HCT116 (cell line): ENCODE data around the gene PMEPA1. TPM values are rescaled to one million over a fixed set of nuclear protein-coding genes. Genes with fewer than 3 reads are reported as not detected.

Experiments
- ATAC-seq: fragments of 200-7000 bp; cut with Tn5 transposase; 2 replicates; pipeline ENCODE4 v1.9.1; 2020; ENCODE audit warnings: mild to moderate bottlenecking, moderate library complexity
- BruUV-seq: library from RNA; stranded (reverse); fragments of 400-500 nt; replicated peaks from 2 replicates; lab custom pipeline; 2021; lab: Mats Ljungman, UMichigan
- CTCF ChIA-PET: fragments of 300-600 bp; sonication (Branson Sonifier 250); formaldehyde crosslinking; loops from one replicate; lab custom pipeline; 2021; ENCODE audit warnings: antibody characterized with exemption; lab: Charles Lee
- POLR2A ChIA-PET: fragments of 300-600, 350-600 bp; sonication (Branson Sonifier 250); formaldehyde crosslinking; loops from one replicate; lab custom pipeline; 2021; ENCODE audit warnings: antibody characterized with exemption; lab: Charles Lee
- RAD21 ChIA-PET, 2 experiments: fragments of 300-600 bp; sonication (Branson Sonifier 250); formaldehyde crosslinking; loops; one replicate each; lab custom pipeline; 2023; ENCODE audit warnings: low total read pairs in 2 of 2; ENCODE audit not compliant: uncharacterized antibody in 2 of 2, unreplicated experiment in 2 of 2, low non-redundant PET in 1 of 2; lab: Charles Lee
- DNase-seq: peaks from one replicate; pipeline ENCODE4 v3.0.0-alpha.2; 2010; ENCODE audit warnings: low read depth, low spot score
- H2AFZ ChIP-seq: fragments of 200-600 bp; shearing (Covaris generic), sonication (generic); 2 replicates; pipeline ENCODE4 v1.6.1; 2017; ENCODE audit warnings: low read depth, mixed run types, mixed read lengths, antibody characterized with exemption, low read length; ENCODE audit not compliant: poor library complexity, severe bottlenecking
- H3K27ac ChIP-seq: 2 replicates; pipeline ENCODE4 v1.5.1; 2012; ENCODE audit warnings: low read depth, low read length
- H3K27me3 ChIP-seq: fragments of 200-600 bp; sonication (generic); 2 replicates; pipeline ENCODE4 v1.6.1; 2016; ENCODE audit warnings: mixed run types, low read length, mixed read lengths; ENCODE audit not compliant: insufficient read depth
- H3K36me3 ChIP-seq, 2 experiments: fragments of 200-500 bp in 1 of 2; fragments of 200-600 bp in 1 of 2; sonication (Bioruptor generic) in 1 of 2; sonication (generic) in 1 of 2; 2 replicates each; pipeline versions ENCODE4 v1.5.1 to v1.6.1; 2014 to 2016; ENCODE audit warnings: low read length in 2 of 2, inconsistent platforms in 1 of 2, mixed read lengths in 1 of 2, mixed run types in 1 of 2; ENCODE audit not compliant: insufficient read depth in 2 of 2, control insufficient read depth in 1 of 2
- H3K4me1 ChIP-seq, 2 experiments: fragments of 200-600 bp in 1 of 2; sonication (generic) in 1 of 2; 2 replicates each; pipeline versions ENCODE4 v1.5.1 to v1.6.1; 2012 to 2017; ENCODE audit warnings: low read length in 2 of 2, inconsistent platforms in 1 of 2, mild to moderate bottlenecking in 1 of 2, mixed read lengths in 1 of 2, mixed run types in 1 of 2, moderate library complexity in 1 of 2; ENCODE audit not compliant: insufficient read depth in 2 of 2, control insufficient read depth in 1 of 2
- H3K4me2 ChIP-seq: fragments of 200-600 bp; sonication (generic); 2 replicates; pipeline ENCODE4 v1.6.1; 2017; ENCODE audit warnings: mixed run types, low read length, mixed read lengths
- H3K4me3 ChIP-seq, 2 experiments: fragments of 200-600 bp in 1 of 2; sonication (generic) in 1 of 2; replicated peaks in 1 of 2; 2 replicates each; pipeline ENCODE4 v1.5.1; 2011 to 2016; ENCODE audit warnings: low read length in 2 of 2, control low read depth in 1 of 2, low read depth in 1 of 2, mild to moderate bottlenecking in 1 of 2, mixed read lengths in 1 of 2, mixed run types in 1 of 2
- H3K79me2 ChIP-seq: fragments of 200-600 bp; sonication (generic); 2 replicates; pipeline ENCODE4 v1.6.1; 2017; ENCODE audit warnings: mild to moderate bottlenecking, mixed run types, low read length, moderate library complexity, mixed read lengths; ENCODE audit not compliant: insufficient read depth
- H3K9ac ChIP-seq: fragments of 200-600 bp; sonication (generic); 2 replicates; pipeline ENCODE4 v1.6.1; 2016; ENCODE audit warnings: low read length, mixed read lengths
- H3K9me2 ChIP-seq: fragments of 200-600 bp; sonication (generic), shearing (Covaris generic); 2 replicates; pipeline ENCODE4 v1.6.1; 2017; ENCODE audit warnings: mixed run types, mild to moderate bottlenecking, moderate library complexity; ENCODE audit not compliant: insufficient read depth
- H3K9me3 ChIP-seq, 2 experiments: fragments of 200-500 bp in 1 of 2; fragments of 200-600 bp in 1 of 2; sonication (Bioruptor generic) in 1 of 2; sonication (generic) in 1 of 2; 2 replicates each; pipeline ENCODE4 v1.6.1; 2014 to 2017; ENCODE audit warnings: low read length in 2 of 2, mixed read lengths in 2 of 2, inconsistent platforms in 1 of 2, low read depth in 1 of 2, mild to moderate bottlenecking in 1 of 2, mixed run types in 1 of 2, moderate library complexity in 1 of 2; ENCODE audit not compliant: control insufficient read depth in 1 of 2, insufficient read depth in 1 of 2
- H4K20me1 ChIP-seq: fragments of 200-600 bp; sonication (generic), shearing (Covaris generic); 2 replicates; pipeline ENCODE4 v1.6.1; 2017; ENCODE audit warnings: mixed run types, mild to moderate bottlenecking, moderate library complexity; ENCODE audit not compliant: insufficient read depth
- CEBPB ChIP-seq: IDR thresholded peaks from 2 replicates; pipeline ENCODE4 v1.6.1; 2012; ENCODE audit warnings: low read depth
- ELF1 ChIP-seq: IDR thresholded peaks from 2 replicates; pipeline ENCODE4 v1.6.1; 2012; ENCODE audit warnings: low read depth, borderline replicate concordance
- EZH2phosphoT487 ChIP-seq: fragments of 200-600 bp; IDR thresholded peaks from 2 replicates; pipeline ENCODE4 v1.6.1; 2018; ENCODE audit warnings: antibody characterized with exemption, borderline replicate concordance
- FOSL1 ChIP-seq: IDR thresholded peaks from 2 replicates; pipeline ENCODE4 v1.6.1; 2012; ENCODE audit warnings: low read depth
- JUND ChIP-seq: IDR thresholded peaks from 2 replicates; pipeline ENCODE4 v1.6.1; 2012
- POLR2A ChIP-seq: IDR thresholded peaks from 2 replicates; pipeline ENCODE4 v1.7.0; 2011; ENCODE audit warnings: borderline replicate concordance; ENCODE audit not compliant: insufficient read depth, insufficient read length; ENCODE audit errors: extremely low read depth
- POLR2AphosphoS5 ChIP-seq: IDR thresholded peaks from 2 replicates; pipeline ENCODE4 v1.6.1; 2011; ENCODE audit warnings: mild to moderate bottlenecking, low read depth, low read length, moderate library complexity
- RAD21 ChIP-seq: IDR thresholded peaks from 2 replicates; pipeline ENCODE4 v1.6.1; 2012; ENCODE audit warnings: low read depth, mild to moderate bottlenecking
- SIN3A ChIP-seq: IDR thresholded peaks from 2 replicates; pipeline ENCODE4 v1.6.1; 2012; ENCODE audit warnings: low read depth
- SP1 ChIP-seq: IDR thresholded peaks from 2 replicates; pipeline ENCODE4 v1.6.1; 2012; ENCODE audit warnings: low read depth
- SRF ChIP-seq: IDR thresholded peaks from 2 replicates; pipeline ENCODE4 v1.6.1; 2012; ENCODE audit warnings: low read depth
- TCF7L2 ChIP-seq: IDR thresholded peaks from 2 replicates; pipeline ENCODE4 v1.7.0; 2011; ENCODE audit warnings: borderline replicate concordance, inconsistent platforms; ENCODE audit not compliant: insufficient read depth, insufficient read length; ENCODE audit errors: extremely low read depth
- YY1 ChIP-seq: IDR thresholded peaks from 2 replicates; pipeline ENCODE4 v1.6.1; 2011; ENCODE audit warnings: low read length, low read depth, moderate library complexity, mild to moderate bottlenecking; ENCODE audit not compliant: insufficient replicate concordance; ENCODE audit errors: extremely low read depth
- ZNF274 ChIP-seq: fragments of 200-500 bp; sonication (Bioruptor generic); IDR thresholded peaks from 2 replicates; pipeline ENCODE4 v1.6.1; 2014; ENCODE audit warnings: mild to moderate bottlenecking, low read depth, low read length, inconsistent platforms
- intact Hi-C: fragments of 100-400 bp; cut with micrococcal nuclease; formaldehyde crosslinking; loops from 2 replicates; pipeline ENCODE4 v1.10.0; 2022
- total RNA-seq: library from RNA; stranded (reverse); gene quantifications from one replicate; pipeline ENCODE4 v1.2.1, GENCODE V29; 2021; ENCODE audit not compliant: unreplicated experiment
- TF ChIP-seq, protein P1 (sequence below): IDR thresholded peaks from 2 replicates; pipeline ENCODE4 v1.6.1; 2012; ENCODE audit warnings: low read depth
- TF ChIP-seq, protein P2 (sequence below): IDR thresholded peaks from 2 replicates; pipeline ENCODE4 v1.6.1; 2012

Gene PMEPA1
- total RNA-seq, 1 experiment from 2014 or later = 0.64 TPM

DNA sequence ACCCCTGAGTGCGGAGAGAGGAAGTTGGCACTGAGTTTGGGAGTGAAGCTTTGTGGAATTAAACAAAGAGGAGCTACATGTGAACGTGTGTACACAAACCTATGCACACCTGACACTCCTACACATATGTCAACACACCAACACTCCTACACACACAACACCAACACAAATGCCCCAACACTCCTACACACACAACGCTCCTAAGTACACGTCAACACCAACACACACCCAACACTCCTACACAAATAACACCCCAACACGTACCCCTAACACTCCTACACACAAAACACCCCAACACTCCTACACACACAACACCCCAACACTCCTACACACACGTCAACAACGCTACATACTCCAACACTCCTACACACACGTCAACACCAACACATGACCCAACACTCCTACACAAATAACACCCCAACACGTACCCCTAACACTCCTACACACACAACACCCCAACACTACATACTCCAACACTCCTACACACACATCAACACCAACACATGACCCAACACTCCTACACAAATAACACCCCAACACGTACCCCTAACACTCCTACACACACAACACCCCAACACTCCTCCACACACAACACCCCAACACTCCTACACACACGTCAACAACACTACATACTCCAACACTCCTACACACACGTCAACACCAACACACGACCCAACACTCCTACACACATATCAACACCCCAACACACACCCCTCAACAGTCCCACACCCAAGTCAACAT lies 49.5 kb downstream of the PMEPA1 start (continued):
- TF ChIP-seq, protein P1, sequence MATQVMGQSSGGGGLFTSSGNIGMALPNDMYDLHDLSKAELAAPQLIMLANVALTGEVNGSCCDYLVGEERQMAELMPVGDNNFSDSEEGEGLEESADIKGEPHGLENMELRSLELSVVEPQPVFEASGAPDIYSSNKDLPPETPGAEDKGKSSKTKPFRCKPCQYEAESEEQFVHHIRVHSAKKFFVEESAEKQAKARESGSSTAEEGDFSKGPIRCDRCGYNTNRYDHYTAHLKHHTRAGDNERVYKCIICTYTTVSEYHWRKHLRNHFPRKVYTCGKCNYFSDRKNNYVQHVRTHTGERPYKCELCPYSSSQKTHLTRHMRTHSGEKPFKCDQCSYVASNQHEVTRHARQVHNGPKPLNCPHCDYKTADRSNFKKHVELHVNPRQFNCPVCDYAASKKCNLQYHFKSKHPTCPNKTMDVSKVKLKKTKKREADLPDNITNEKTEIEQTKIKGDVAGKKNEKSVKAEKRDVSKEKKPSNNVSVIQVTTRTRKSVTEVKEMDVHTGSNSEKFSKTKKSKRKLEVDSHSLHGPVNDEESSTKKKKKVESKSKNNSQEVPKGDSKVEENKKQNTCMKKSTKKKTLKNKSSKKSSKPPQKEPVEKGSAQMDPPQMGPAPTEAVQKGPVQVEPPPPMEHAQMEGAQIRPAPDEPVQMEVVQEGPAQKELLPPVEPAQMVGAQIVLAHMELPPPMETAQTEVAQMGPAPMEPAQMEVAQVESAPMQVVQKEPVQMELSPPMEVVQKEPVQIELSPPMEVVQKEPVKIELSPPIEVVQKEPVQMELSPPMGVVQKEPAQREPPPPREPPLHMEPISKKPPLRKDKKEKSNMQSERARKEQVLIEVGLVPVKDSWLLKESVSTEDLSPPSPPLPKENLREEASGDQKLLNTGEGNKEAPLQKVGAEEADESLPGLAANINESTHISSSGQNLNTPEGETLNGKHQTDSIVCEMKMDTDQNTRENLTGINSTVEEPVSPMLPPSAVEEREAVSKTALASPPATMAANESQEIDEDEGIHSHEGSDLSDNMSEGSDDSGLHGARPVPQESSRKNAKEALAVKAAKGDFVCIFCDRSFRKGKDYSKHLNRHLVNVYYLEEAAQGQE = no peak

DNA sequence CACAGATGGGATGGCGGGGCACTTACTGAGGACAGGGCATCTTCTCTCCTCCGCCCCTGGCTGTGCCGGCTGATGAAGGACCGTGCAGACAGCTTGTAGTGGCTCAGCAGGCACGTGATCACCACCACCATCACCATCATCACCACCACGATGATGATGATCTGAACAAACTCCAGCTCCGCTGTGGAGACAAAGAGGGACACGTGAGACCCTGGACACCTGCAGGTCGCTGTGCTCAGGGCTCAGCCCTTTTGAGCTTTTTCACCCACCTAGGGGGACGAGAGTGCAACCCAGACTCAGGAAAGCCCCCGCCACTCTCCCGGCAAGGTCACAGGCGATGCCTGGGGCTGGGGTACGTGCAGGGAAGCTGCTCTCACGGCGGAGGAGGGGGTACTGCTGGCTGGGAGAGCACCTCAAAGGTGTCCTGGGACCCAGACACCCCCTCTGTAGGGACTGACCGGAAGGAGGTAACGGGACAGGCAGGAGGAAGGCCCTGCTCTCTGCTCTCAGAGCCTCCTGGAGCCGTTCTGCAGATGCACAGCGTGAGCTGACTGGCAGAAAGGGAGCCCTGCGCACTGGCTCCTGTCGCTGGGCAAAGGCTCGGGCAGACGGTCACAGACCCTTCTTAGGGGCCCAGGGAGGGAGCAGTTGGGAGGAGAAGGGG lies 50.2 kb downstream of the PMEPA1 start:
- BruUV-seq = no TSS peak
- no peaks in the 10 kb centered on the region for H3K27me3 ChIP-seq
- ATAC-seq = no peak
- no peaks in the 10 kb centered on the region for H4K20me1 ChIP-seq
- no peaks in the 10 kb centered on the region for H3K4me1 ChIP-seq
- H3K4me3 ChIP-seq = no peak overlapping the region
- DNase-seq = no peak
- ChIA-PET POLR2A (no interaction called here), RAD21 (no interaction called here), CTCF (no interaction called here)
- intact Hi-C loops = no loop called here
- no peaks in the 10 kb centered on the region; a peak in 1 of 4 replicates for H3K9me3 ChIP-seq
- H2AFZ ChIP-seq = no peak overlapping the region
- no peak overlapping the region for H3K4me2 ChIP-seq
- no peaks in the 10 kb centered on the region for H3K79me2 ChIP-seq
- H3K9ac ChIP-seq = no peak overlapping the region
- no peaks in the 10 kb centered on the region for H3K9me2 ChIP-seq
- no peak overlapping the region for H3K27ac ChIP-seq
- H3K36me3 ChIP-seq = no peaks in the 10 kb centered on the region
- TF ChIP-seq EZH2phosphoT487 (no peak), SIN3A (no peak), SRF (no peak), RAD21 (no peak), POLR2A (no peak), SP1 (no peak), ZNF274 (no peak), YY1 (no peak), ELF1 (no peak), CEBPB (no peak), FOSL1 (no peak), POLR2AphosphoS5 (no peak), JUND (no peak), TCF7L2 (no peak)
- TF ChIP-seq, protein P2, sequence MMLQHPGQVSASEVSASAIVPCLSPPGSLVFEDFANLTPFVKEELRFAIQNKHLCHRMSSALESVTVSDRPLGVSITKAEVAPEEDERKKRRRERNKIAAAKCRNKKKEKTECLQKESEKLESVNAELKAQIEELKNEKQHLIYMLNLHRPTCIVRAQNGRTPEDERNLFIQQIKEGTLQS = no peak
- TF ChIP-seq, protein P1 = no peak
